CD4-positive, alpha-beta T cell treated with Interleukin-2 at 100 ng/mL for 4 hours (primary cell): Measurements from ENCODE around the gene MS4A6A.

Source experiments
- DNase-seq: peaks from one replicate; pipeline ENCODE4 v3.0.0-alpha.2; 2020; ENCODE audit warnings: low spot score

The MS4A6A gene

GRCh38 chr11:60128376-60128775, 54.5 kb downstream of the MS4A6A start:
- DNase-seq = no peak

GRCh38 chr11:60127311-60127811, 55.5 kb downstream of the MS4A6A start:
- DNase-seq = no peak

GRCh38 chr11:60125956-60126585, 56.8 kb downstream of the MS4A6A start:
- no peak for DNase-seq

GRCh38 chr11:60124802-60125432, 58.0 kb downstream of the MS4A6A start:
- no peak for DNase-seq
